HG03066 (cell line): ENCODE results near the gene HM13.
"Not testable (repeated sequence)": the region's sequence is repeated elsewhere in the genome, so short reads cannot be mapped to it uniquely, and the experiment has no call there.

ENCODE experiments used
- ATAC-seq: cut with Tn5 transposase; IDR thresholded peaks from one replicate; pipeline ENCODE4 v1.9.1; 2021; ENCODE audit warnings: low read depth; ENCODE audit not compliant: unreplicated experiment

Gene HM13, protein sequence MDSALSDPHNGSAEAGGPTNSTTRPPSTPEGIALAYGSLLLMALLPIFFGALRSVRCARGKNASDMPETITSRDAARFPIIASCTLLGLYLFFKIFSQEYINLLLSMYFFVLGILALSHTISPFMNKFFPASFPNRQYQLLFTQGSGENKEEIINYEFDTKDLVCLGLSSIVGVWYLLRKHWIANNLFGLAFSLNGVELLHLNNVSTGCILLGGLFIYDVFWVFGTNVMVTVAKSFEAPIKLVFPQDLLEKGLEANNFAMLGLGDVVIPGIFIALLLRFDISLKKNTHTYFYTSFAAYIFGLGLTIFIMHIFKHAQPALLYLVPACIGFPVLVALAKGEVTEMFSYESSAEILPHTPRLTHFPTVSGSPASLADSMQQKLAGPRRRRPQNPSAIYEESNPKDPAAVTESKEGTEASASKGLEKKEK

DNA sequence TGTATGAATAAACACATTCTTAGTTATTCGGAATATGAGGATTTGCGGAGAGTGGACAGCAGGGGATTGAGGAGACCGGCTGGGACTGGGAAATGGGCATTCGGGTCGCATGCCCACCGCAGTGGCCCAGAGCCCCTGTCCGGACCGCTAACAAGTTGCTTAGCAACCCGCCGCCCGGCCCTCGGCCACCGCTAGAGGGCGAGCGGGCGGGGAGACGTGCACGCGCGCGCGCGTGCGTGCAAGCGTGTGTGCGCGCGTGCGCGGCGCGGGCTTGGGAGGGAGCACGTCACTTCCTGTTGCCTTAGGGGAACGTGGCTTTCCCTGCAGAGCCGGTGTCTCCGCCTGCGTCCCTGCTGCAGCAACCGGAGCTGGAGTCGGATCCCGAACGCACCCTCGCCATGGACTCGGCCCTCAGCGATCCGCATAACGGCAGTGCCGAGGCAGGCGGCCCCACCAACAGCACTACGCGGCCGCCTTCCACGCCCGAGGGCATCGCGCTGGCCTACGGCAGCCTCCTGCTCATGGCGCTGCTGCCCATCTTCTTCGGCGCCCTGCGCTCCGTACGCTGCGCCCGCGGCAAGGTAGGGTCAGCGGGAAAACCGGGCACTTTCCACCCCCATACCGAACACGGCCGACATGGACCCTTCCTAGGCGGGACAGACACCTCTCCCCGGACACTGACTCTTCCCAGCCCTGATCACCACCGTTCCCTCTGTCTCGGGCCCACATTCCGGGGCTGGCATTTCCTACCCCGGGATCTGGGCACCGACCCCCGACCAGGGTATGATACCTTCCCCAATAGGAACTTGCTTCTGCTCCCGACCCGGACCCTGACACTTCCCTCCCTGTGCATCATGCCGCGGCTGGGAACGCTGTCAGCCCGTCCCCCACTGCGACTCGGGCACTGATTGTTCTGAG lies at the start of gene HM13:
Gene HM13 (plus strand): TSS at position 289 of the 918 bp plus-strand sequence. CDS start 110 bp downstream, at position 399.
- peak; percentile 77 for ATAC-seq

DNA sequence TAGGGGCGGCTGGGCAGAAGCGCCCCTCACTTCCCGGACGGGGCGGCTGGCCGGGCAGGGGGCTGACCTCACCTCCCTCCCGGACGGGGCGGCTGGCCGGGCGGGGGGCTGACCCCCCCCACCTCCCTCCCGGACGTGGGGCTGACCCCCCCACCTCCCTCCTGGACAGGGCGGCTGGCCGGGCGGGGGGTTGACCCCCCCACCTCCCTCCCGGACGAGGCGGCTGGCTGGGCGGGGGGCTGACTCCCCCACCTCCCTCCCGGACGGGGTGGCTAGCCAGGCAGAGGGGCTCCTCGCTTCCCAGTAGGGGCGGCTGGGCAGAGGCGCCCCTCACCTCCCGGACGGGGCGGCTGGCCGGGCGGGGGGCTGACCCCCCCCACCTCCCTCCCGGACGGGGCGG lies 43.3 kb upstream of the HM13 start:
- ATAC-seq, result not testable (repeated sequence)

DNA sequence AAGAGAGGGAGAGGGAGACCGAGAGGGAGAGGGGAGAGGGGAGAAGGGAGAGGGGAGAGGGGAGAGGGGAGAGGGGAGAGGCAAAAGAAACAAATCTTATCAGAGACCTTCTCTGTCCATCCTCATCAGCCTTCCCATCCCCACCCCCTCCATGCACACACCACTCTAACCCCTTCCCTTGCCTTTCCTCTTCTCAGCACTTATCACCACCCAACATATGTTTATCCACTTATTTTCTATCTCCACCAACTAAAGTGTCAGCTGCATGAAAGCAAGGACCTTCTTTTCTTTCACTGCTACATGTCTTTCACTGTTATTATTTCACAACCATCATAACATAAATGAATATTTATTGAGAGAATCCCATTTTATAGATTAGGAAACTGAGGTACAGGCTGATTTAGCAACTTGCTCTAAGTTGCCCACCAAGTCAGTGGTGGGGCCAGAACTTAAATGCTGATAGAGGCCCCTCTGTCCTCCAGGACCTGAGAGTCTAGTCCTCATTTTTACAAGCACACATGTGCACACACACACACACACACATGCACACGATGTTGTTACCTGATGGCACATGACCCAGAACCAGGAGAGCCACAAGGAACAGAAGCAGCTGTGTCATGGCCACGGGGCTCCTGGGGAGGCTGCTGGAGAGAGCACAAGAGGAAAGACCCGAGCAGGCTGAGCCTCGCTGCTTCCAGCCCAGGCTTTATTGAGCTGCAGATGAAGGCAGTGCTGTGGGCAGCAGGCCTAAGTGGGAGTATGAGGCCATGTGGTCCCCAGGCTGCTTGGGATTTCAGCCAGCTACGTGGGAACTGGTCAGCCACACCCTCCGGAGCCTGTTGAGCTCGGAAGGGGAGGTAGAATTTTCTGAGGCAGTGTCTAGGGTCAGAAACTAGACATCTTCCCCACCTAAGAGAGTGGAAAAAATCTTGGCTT lies 41.6 kb upstream of the HM13 start:
- ATAC-seq, result no peak

DNA sequence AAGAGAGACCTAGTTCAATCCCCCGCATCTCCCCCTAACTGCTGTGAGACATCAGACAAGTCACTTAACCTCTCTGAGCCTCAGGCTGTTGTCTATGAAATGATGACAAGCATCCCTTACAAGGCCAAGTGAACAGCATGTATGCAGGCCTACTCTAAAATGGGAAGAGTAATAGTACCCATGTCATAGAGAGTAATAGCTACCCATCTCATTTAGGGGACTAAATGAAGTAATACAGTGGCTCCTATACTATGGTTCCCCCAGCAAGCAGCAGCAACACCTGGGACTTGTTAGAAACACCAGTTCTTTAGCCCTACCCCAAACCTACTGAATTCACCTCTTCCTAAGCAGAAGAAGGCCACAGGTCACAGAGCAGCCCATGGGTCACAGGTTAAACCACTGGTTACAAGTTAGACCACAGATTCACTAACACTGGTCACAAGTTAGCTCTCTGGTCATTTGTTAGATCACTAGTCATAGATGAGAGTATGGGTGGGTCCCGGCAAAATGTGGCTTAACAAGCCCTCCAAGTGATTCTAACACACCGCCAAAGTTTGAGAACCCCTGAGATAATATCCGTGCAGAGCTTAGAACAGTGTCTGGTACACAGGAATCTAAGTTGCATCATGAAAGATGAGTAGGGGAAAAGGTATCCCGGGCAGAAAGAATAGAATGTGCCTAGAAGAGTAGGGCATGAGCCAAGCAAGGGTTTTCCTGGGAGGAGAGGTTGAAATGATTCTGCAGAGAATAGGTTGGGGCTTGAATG lies 40.7 kb upstream of the HM13 start:
- ATAC-seq, result no peak

DNA sequence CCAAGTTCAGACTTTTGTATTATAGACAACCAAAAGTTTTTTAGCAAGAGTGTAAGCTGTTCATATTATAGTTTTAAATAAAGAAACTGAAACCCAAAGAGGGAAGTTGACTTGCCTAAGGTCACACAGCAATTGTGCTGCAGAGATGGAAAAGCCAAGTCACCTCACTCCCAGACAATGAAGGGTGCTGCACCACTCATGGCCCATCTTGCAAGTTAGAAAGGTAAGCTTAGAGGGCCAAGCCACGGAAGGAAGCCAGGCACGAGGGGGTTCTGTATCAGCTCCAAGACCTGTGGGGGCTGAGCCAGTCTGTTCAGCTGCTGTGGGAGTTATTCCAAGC lies 40.2 kb upstream of the HM13 start:
- no peak for ATAC-seq

DNA sequence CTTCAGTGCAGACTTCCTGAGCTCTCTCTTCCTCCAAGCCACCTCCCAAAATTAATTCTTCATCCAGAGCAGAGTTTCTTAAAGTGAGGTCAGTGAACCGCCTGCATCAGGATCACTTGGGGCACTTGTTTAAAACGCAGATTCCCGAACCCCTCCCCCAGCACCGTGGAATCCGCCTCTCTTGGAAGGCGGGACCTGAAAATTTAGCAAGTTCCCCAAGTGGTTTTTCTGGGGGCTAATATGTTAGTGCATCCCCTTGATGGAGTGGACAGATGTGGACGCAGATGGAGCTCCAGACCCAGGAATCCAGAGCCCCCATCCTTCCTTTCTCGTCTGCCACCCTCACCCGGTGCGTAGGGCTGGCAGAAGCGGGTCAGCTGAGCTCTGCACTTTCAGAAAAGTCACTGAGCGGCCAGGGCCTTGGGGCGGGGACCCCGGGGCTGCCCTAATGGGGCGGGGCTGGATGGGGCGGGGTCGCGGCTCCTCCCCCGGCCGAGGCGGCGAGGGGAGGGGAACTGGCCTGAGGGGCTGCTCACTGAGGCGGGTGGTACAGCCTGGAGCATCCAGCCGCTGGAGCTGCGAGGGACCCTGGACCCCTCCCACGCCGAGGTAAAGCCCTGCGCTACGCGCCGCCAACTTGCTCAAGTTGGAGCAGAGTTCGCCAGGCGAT lies 39.3 kb upstream of the HM13 start, which contains the start of the genes DEFB124 and REM1:
Gene DEFB124 (minus strand): TSS at position 370 of the 670 bp plus-strand sequence. CDS start 2,114 bp downstream, outside the sequence.
Gene REM1 (plus strand): TSS at position 531 of the 670 bp plus-strand sequence. CDS start 1,158 bp downstream, outside the sequence.
- ATAC-seq, result no peak

DNA sequence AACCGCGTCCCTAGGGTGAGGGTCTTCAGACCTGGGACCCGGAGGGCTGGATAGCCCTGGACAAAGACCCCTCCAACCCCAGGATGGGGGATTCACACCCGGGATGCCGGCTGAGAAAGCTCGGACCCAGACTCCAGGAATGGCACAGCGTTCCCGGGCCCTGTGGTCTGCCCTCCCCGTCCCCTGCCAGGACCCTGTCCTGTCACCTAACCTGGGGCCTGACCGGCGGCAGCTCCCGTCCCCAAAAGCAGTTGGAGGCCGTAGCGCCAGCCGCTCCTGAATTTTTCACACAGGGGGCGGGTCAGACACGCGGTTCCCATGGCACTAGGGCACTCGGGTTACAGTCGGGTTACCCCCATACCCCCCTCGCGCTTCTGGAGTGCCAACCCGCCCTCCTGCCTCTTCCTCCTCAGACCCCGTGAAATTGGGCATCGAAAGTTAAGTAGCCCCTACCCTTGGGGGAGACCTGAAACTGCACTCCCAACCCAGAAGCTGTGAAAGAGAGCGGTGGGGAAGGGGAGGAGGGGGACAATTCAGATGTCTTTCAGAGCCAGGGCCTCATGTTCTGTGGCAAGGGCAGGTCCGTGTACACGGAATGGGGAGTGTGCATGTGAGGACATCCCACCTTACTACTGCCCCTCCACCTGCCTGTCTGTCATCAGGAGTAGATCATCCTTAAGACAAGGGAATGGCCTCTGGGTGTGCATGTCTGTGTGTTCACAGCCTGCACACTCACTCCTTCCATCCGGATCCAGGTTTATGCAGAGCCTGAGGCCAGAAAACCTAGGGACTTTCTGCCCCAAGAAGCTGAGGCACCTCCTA lies 38.6 kb upstream of the HM13 start:
- no peak for ATAC-seq

DNA sequence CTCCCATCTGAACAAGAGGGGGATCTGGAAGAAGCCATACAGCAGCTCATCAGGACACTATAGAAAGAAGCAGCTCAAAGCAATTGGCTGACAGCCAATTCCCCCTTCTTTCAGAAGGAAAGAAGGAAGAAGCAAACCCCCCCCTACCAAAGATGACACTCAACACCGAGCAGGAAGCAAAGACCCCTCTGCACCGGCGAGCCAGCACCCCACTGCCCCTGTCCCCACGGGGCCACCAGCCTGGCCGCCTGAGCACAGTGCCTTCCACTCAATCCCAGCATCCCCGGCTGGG lies 38.0 kb upstream of the HM13 start:
- ATAC-seq, result no peak

DNA sequence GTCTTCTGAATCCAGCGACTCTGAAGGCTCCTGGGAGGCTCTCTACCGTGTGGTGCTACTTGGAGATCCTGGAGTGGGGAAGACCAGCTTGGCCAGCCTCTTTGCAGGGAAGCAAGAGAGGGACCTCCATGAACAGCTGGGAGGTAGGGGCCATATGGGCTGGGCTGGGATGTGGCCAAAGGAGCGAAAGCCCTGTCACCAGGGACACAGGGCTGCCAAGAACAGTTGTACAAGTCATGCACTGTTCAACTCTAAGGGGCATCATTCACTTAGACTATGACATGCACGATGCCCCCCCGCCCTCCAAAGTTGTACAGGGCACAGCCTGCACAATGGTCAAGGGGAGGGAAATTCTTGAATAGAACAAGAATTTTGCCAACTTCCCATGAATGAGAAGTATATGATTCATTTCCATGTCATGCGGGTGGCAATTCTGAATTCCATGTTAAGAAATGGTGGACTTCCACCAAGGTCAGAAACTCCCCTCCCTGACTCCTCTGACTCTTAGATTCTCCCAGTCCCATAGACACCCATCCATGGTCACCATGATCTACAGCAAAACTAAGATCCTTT lies 37.5 kb upstream of the HM13 start:
- ATAC-seq, result no peak

DNA sequence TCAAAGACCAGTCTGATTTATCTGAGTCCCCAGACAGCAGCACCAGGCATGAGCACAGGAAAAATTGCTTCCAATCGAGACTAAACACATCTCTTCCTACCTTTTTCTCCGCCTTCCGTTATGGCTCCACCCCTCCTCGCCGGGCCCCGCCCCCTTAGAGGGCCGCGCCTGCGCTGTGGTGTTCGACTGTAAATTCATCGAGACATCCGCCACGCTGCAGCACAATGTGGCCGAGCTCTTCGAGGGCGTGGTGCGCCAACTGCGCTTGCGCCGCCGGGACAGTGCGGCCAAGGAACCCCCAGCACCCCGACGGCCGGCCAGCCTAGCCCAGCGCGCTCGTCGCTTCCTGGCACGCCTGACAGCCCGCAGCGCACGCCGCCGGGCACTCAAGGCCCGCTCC lies 30.2 kb upstream of the HM13 start:
- ATAC-seq, result no peak

DNA sequence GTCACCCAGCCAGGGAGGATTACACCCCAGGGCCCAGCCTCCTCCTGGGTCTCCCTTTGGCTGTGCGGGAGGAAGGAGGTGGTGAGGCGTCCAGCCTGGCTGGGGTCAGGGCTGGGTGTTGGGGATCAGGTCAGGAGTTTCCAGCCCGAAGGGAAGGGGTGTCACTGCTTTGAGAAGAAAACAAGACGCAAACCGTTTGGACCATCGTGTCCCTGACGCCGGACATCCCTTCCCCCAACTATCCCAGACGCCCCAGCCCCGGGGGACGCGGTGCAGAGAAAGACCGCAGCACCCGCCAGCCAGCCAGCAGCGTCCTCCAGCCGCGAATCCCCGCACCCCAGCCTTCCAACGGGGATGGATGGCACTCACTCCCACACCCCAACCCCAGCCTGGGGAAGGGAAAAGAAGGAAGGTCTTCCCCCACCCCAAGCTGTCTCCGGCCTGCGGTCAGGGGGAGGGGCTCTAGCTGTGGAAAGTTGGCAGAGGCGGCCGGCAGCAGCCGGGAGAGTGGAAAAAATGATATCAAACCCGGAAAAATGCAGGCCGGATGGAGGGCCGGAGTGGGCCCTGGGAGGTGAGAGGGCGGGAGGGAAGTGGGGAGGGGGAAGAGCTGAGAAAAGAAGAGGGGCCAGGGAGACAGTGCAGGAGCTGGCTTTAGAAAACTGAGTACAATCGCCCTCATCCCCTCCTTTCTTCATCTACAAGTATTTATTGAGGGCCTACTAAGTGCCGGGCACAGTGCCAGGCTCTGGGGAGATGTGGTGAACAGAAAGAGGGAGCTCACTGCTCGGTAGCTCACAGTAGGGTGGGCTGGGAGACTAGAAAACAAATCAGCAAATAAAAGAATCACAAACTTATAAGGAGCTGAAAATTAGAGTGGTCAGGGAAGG lies 28.5 kb upstream of the HM13 start:
- ATAC-seq, result no peak

DNA sequence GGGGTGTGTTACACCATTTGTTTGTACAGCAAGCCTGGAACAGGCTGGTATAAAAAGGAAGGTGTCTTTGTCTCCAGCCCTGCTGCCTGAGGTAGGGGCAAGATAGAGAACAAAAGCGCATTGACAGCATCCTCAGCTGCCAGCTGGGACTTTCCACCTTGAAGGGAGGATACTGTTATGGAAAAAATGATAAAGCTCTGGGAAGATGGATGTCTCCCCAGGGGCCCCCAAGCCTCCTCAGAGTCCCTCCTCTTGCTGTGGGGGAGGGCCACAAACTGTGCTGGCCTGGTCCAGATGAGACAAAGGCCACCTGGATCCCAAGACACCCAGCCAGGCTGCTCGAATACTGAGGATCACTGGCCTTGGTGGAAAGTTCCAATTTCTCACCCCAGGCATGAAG lies 26.1 kb upstream of the HM13 start:
- no peak for ATAC-seq

DNA sequence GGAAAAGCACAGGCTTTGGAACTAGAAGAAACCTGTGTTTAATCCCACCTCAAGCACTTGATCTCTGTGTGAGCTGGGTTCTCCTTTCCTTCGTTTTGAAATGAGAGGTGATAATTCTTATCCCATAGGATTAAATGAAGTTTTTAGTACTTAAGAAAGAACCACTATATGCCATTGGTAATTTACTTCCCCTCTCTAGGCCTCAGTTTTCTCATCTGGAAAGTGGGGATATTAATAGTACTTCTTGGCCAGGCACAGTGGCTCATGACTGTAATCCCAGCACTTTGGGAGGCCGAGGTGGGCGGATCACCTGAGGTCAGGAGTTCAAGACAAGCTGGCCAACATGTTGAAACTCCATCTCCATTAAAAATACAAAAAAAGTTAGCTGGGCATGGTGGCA lies 25.1 kb upstream of the HM13 start:
- no peak for ATAC-seq

DNA sequence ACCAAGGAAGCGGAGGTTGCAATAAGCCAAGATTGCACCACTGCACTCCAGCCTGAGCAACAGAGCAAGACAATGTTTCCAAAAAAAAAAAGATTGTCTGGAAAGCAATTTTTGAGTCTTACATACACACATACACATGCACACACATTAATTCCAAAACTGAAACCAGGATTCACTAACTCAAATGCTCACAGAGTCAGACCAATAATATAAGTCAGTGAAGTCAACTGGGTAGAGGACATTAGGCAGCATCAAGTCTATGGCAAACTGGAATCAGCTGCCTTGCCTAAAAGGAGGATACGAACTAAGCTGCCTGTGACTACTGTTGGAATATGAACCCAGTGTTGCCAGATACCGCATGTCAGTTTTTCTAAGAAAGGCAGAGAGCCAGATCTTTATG lies 23.5 kb upstream of the HM13 start:
- ATAC-seq, result no peak

DNA sequence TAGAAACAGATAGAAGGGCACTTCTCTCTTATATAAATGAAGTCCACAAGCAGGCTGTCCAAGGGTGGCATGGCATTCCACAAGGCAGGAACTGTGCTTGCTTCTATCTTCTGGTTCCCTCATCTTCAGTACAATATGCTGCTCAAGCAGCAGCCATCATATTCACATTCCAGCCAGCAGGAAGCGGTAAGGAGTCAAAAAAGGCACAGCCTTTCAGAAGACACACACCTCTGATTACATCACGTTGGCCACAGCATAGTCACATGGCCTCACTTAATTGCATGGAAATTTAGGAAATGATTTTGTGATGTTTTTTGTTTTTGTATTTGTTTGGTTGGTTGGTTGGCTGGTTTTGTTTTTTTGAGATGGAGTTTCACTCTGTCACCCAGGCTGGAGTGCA lies 20.1 kb upstream of the HM13 start:
- ATAC-seq, result no peak

DNA sequence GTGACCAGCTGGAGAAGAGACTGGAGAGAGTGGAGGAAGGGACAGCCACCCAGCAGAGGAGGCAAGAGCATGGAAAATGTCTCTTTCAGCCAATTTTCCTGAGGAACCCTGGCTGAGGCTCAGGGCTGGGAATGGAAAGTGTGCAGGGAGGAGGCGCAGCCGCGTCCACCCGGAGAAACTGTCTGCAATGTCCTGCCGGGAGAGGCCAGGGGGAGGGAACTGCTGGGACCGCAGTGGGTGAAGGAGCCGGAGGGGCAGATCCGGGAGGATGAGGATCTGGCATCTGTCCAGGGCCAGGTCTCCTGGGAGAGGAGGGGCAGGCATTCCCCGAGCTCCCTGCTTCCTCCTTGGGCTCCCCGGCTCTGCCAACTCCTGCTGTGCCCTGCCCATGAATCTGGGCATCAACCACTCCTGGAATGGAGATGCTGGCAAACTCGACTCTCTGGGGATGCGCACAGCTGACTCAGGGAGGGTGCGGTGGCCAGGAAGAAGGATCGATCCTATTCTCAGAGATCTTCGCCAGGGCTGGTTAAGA lies 17.4 kb upstream of the HM13 start:
- no peak for ATAC-seq
